ENCODE measurements around the gene CCDC68. TPM values are rescaled to one million over a fixed set of nuclear protein-coding genes. Genes with fewer than 3 reads are reported as not detected.

The CCDC68 gene
- total RNA-seq, 1 donor from 2014 or later = 15.8 TPM

- TF ChIP-seq CTCF (IDR thresholded peaks at IDR 0.05) = no peak
- no peaks in the 10 kb centered on the region for H3K9me3 ChIP-seq
- no peaks in the 10 kb centered on the region for H3K27me3 ChIP-seq
- no peak overlapping the region for H3K4me3 ChIP-seq
- H3K4me1 ChIP-seq = no peaks in the 10 kb centered on the region
- intact Hi-C loops (cut with DNase I) = no loop called here
- no peak overlapping the region for H3K27ac ChIP-seq
- no peak for DNase-seq (ENCODE audit: low spot score in 2 of 2)
- no peaks in the 10 kb centered on the region for H3K36me3 ChIP-seq
Observed at GRCh38 chr18:54967786-54968185, 8.5 kb upstream of the CCDC68 start.

DNA sequence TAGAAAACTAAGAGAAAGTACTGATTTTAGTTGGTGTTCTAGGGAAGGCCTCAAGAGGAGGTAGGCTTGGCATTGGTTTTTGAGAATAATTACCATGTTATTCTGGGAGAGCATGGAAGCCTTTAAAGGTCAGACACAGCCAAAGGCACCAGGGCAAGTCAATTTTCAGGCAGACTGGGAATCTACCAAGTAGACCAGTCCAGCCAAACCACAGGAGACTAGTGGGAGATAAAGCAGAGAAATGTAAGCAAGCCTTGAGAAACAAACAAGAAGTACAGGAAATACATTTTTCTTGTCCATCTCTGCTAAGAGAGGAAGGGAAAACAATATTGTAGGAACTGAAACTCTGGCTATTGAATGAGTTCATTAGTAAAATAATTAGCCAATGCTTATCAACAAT lies 5.5 kb upstream of the CCDC68 start:
- Histone ChIP-seq H3K36me3 (no peaks in the 10 kb centered on the region), H3K27me3 (no peaks in the 10 kb centered on the region), H3K27ac (no peak overlapping the region), H3K4me3 (no peak overlapping the region), H3K4me1 (no peaks in the 10 kb centered on the region), H3K9me3 (no peaks in the 10 kb centered on the region)
- intact Hi-C loops (cut with DNase I) = no loop called here
- TF ChIP-seq CTCF (IDR thresholded peaks at IDR 0.05) = no peak
- DNase-seq (ENCODE audit: low spot score in 2 of 2) = no peak

GRCh38 chr18:54962919-54963645 lies 3.8 kb upstream of the CCDC68 start:
- Histone ChIP-seq H3K36me3 (no peaks in the 10 kb centered on the region), H3K9me3 (no peaks in the 10 kb centered on the region), H3K4me3 (no peak overlapping the region), H3K27ac (no peak overlapping the region), H3K4me1 (no peaks in the 10 kb centered on the region), H3K27me3 (no peaks in the 10 kb centered on the region)
- no peak for TF ChIP-seq CTCF (IDR thresholded peaks at IDR 0.05)
- intact Hi-C loops (cut with DNase I) = no loop called here
- DNase-seq (ENCODE audit: low spot score in 2 of 2) = no peak

DNA sequence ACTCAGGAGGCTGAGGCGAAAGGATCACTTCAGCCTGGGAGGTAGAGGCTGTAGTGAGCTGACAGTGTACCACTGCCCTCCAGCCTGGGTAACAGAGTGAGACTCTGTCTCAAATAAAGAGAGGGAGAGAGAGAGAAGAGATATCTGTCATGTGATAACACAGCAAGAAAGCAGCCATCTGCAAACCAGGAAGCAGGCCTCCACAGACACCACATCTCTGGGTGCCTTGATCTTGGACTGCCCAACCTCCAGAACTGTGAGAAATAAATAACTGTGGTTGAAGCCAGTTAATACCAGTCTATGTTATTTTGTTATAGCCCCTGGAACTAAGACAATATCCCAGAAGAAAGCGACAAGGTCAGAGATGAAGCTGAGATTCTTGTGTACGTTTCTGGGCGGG lies 2.6 kb upstream of the CCDC68 start:
- H3K9me3 ChIP-seq = no peaks in the 10 kb centered on the region

GRCh38 chr18:54961016-54961423 lies 1.8 kb upstream of the CCDC68 start:
- H3K4me1 ChIP-seq = no peaks in the 10 kb centered on the region
- H3K27me3 ChIP-seq = no peaks in the 10 kb centered on the region
- no peak overlapping the region for H3K27ac ChIP-seq
- no peaks in the 10 kb centered on the region for H3K9me3 ChIP-seq
- no peaks in the 10 kb centered on the region for H3K36me3 ChIP-seq
- intact Hi-C loops (cut with DNase I) = no loop called here
- DNase-seq (ENCODE audit: low spot score in 2 of 2) = no peak
- TF ChIP-seq CTCF (IDR thresholded peaks at IDR 0.05) = no peak
- H3K4me3 ChIP-seq = no peak overlapping the region

More for the DNA sequence above, 2.6 kb upstream of the CCDC68 start:
- intact Hi-C loops (cut with DNase I) = no loop called here
- Histone ChIP-seq H3K4me1 (no peaks in the 10 kb centered on the region), H3K27ac (no peak overlapping the region), H3K36me3 (no peaks in the 10 kb centered on the region), H3K27me3 (no peaks in the 10 kb centered on the region), H3K4me3 (no peak overlapping the region)
- no peak for DNase-seq (ENCODE audit: low spot score in 2 of 2)
- TF ChIP-seq CTCF (IDR thresholded peaks at IDR 0.05) = no peak

DNA sequence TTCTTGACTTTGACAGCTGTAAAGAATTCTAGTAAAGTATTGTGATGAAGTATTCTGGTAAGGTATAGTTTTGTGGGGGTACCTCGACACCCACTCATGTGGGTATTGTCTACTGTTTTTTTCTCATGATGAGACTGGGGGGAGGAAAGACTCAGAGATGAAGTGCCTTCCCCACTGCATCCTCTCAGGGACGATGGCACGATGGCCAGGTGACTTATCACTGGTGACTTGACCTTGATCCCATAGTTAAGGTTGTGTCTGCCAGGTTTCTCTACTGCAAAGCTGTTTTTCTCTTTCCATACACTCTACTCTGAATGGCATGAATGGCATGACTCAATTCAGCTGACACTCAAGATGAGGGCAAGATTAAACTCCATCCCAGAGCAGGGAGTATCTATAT lies 936 bp upstream of the CCDC68 start:
- intact Hi-C loops (cut with DNase I) = no loop called here
- no peaks in the 10 kb centered on the region for H3K27me3 ChIP-seq
- no peak overlapping the region for H3K4me3 ChIP-seq
- H3K4me1 ChIP-seq = no peaks in the 10 kb centered on the region
- no peak for DNase-seq (ENCODE audit: low spot score in 2 of 2)
- H3K27ac ChIP-seq = no peak overlapping the region
- H3K9me3 ChIP-seq = no peaks in the 10 kb centered on the region
- TF ChIP-seq CTCF (IDR thresholded peaks at IDR 0.05) = no peak
- no peaks in the 10 kb centered on the region for H3K36me3 ChIP-seq

Measured in ascending aorta (tissue), 2 donors.